Measurements from ENCODE around the gene PHLDB2.

DNA sequence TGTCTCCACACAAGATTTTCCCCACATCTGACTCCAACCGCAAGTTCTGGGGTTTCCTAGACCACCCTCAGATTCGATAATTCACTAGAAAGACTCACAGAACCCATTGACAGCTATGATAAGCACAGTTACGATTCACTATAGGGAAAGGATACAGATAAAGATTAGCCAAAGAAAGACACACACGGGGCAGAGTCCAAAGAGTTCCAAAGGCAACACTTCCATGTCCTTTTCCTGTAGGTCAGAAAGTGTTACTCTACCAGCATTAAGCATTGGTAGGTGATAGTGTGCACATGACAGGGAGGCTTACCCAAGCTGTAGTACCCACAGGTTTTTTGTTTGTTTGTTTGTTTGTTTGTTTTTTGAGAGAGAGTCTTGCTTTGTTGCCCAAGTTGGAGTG lies 48.1 kb downstream of the PHLDB2 start:
- TF ChIP-seq, protein P1, sequence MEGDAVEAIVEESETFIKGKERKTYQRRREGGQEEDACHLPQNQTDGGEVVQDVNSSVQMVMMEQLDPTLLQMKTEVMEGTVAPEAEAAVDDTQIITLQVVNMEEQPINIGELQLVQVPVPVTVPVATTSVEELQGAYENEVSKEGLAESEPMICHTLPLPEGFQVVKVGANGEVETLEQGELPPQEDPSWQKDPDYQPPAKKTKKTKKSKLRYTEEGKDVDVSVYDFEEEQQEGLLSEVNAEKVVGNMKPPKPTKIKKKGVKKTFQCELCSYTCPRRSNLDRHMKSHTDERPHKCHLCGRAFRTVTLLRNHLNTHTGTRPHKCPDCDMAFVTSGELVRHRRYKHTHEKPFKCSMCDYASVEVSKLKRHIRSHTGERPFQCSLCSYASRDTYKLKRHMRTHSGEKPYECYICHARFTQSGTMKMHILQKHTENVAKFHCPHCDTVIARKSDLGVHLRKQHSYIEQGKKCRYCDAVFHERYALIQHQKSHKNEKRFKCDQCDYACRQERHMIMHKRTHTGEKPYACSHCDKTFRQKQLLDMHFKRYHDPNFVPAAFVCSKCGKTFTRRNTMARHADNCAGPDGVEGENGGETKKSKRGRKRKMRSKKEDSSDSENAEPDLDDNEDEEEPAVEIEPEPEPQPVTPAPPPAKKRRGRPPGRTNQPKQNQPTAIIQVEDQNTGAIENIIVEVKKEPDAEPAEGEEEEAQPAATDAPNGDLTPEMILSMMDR (conservative IDR thresholded peaks at IDR 0.05; ENCODE audit: low read length): no peak
- no peak for TF ChIP-seq EZH2phosphoT487 (IDR thresholded peaks at IDR 0.05; ENCODE audit: borderline replicate concordance, low read depth, low read length)

Data from OCI-LY7 (cell line).